NCI-H2196 (cell line): ENCODE results near the gene CHMP4A.

Experiments used
- DNase-seq: peaks from one replicate; lab custom pipeline; 2025; ENCODE audit not compliant: unreplicated experiment; lab: John Stamatoyannopoulos, UW

CHMP4A gene

GRCh38 chr14:24196071-24197055, 16.9 kb downstream of the CHMP4A start:
- peak; percentile 11 for DNase-seq

GRCh38 chr14:24195186-24196070, 17.9 kb downstream of the CHMP4A start, which contains the start of gene TM9SF1:
Gene TM9SF1 (minus strand): TSS chr14:24195441. CDS start chr14:24195019, 422 bp downstream.
- peak; percentile 78 for DNase-seq

GRCh38 chr14:24194873-24195185, 18.5 kb downstream of the CHMP4A start:
- DNase-seq = no peak

GRCh38 chr14:24194186-24194872, 19.0 kb downstream of the CHMP4A start:
- no peak for DNase-seq

GRCh38 chr14:24192933-24193332, 20.4 kb downstream of the CHMP4A start:
- DNase-seq = no peak

GRCh38 chr14:24190416-24190815, 22.9 kb downstream of the CHMP4A start:
- DNase-seq = no peak

GRCh38 chr14:24189460-24189859, 23.8 kb downstream of the CHMP4A start:
- DNase-seq = no peak

GRCh38 chr14:24189059-24189375, 24.3 kb downstream of the CHMP4A start:
- DNase-seq = no peak

- DNase-seq = peak; percentile 98
These were observed 24.8 kb downstream of the CHMP4A start, which contains the start of gene IPO4 for GRCh38 chr14:24188251-24189058. Gene IPO4 (minus strand): TSS chr14:24188816. CDS start chr14:24188787, 29 bp downstream.

GRCh38 chr14:24187539-24187915, 25.8 kb downstream of the CHMP4A start:
- no peak for DNase-seq

GRCh38 chr14:24186831-24187538, 26.3 kb downstream of the CHMP4A start:
- no peak for DNase-seq

- DNase-seq = no peak
These were observed 27.5 kb downstream of the CHMP4A start for GRCh38 chr14:24185741-24186140.

GRCh38 chr14:24185026-24185425, 28.3 kb downstream of the CHMP4A start:
- DNase-seq = no peak

GRCh38 chr14:24184104-24184970, 29.0 kb downstream of the CHMP4A start:
- no peak for DNase-seq

GRCh38 chr14:24183014-24183481, 30.2 kb downstream of the CHMP4A start:
- DNase-seq = no peak

GRCh38 chr14:24182110-24182882, 31.0 kb downstream of the CHMP4A start:
- DNase-seq = no peak

- no peak for DNase-seq
These were observed 31.8 kb downstream of the CHMP4A start for GRCh38 chr14:24181371-24182077.
